Osteocyte (in vitro differentiated cells): Measurements from ENCODE around the gene PRSS33. TPM values are rescaled to one million over a fixed set of nuclear protein-coding genes. Genes with fewer than 3 reads are reported as not detected.

Source experiments
- DNase-seq: peaks from one replicate; pipeline ENCODE4 v3.0.0; 2021; ENCODE audit warnings: mixed read lengths; ENCODE audit not compliant: unreplicated experiment; ENCODE audit errors: extremely low spot score
- H3K27ac Mint-ChIP-seq: one replicate; pipeline ENCODE4 v1.8.0; 2021; ENCODE audit warnings: mild to moderate bottlenecking, mixed read lengths; ENCODE audit not compliant: unreplicated experiment
- H3K27me3 Mint-ChIP-seq: one replicate; pipeline ENCODE4 v1.8.0; 2021; ENCODE audit warnings: mixed read lengths; ENCODE audit not compliant: unreplicated experiment
- H3K36me3 Mint-ChIP-seq: one replicate; pipeline ENCODE4 v1.8.0; 2021; ENCODE audit warnings: mixed read lengths; ENCODE audit not compliant: unreplicated experiment
- H3K4me1 Mint-ChIP-seq: one replicate; pipeline ENCODE4 v1.8.0; 2021; ENCODE audit warnings: mixed read lengths; ENCODE audit not compliant: unreplicated experiment
- H3K4me3 Mint-ChIP-seq: one replicate; pipeline ENCODE4 v1.8.0; 2021; ENCODE audit warnings: mild to moderate bottlenecking, moderate library complexity, mixed read lengths; ENCODE audit not compliant: unreplicated experiment
- H3K9me3 Mint-ChIP-seq: one replicate; pipeline ENCODE4 v1.8.0; 2021; ENCODE audit warnings: mixed read lengths; ENCODE audit not compliant: unreplicated experiment
- total RNA-seq: library from RNA; stranded (reverse); gene quantifications from 2 replicates; pipeline ENCODE4 v1.2.1, GENCODE V29; 2021
- TF ChIP-seq, protein P1 (sequence below): fragments of 200-600 bp; sonication (generic); IDR thresholded peaks from 2 replicates; pipeline ENCODE4 v1.5.0; 2021; ENCODE audit warnings: antibody characterized with exemption, mild to moderate bottlenecking, moderate library complexity

Gene PRSS33
- total RNA-seq, 1 donor from 2014 or later = not detected

DNA sequence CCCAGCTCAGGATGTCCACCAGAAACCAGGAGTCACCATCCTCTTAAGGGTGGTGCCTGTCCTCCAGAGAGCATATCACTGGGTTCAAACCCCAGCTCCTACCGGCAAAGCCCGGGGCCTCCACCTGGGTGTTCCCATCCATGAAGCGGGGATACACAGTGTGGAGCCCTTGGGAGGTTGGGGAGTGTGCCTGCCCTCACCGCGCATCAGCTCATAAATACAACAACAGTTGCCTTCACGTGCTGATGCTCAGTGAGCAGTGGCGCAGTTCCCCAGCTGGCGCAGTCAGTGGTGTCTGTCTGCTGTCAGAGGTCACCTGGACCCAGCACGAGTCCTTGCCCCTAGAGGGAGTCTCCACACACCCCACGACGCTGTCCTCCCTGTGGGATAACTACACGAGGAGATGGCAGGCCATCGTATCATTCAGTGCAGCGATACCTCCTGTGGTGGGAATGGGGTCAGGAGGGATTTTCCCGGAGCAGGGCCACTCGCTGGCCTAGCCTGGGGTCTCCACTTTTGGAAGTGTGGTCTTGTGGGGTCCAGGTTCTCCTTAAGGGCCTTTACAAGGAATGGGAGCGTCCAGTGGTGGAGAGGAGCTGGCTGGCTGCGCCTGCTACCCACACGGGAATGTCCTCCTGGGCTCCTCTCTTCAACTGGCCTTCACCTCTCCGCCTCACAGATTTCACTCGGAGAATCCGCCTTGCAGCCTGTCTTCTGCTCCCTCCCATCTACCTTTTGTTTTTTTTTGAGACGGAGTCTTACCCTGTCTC, 8.0 kb downstream of the PRSS33 start:
- Mint-ChIP-seq H3K27me3 (no peaks in the 10 kb centered on the region), H3K4me1 (peaks cover 33% of the 10 kb centered on the region), H3K36me3 (peaks cover 2% of the 10 kb centered on the region), H3K27ac (no peak overlapping the region), H3K9me3 (no peaks in the 10 kb centered on the region), H3K4me3 (peak overlapping the region; percentile 88)
- TF ChIP-seq, protein P1, sequence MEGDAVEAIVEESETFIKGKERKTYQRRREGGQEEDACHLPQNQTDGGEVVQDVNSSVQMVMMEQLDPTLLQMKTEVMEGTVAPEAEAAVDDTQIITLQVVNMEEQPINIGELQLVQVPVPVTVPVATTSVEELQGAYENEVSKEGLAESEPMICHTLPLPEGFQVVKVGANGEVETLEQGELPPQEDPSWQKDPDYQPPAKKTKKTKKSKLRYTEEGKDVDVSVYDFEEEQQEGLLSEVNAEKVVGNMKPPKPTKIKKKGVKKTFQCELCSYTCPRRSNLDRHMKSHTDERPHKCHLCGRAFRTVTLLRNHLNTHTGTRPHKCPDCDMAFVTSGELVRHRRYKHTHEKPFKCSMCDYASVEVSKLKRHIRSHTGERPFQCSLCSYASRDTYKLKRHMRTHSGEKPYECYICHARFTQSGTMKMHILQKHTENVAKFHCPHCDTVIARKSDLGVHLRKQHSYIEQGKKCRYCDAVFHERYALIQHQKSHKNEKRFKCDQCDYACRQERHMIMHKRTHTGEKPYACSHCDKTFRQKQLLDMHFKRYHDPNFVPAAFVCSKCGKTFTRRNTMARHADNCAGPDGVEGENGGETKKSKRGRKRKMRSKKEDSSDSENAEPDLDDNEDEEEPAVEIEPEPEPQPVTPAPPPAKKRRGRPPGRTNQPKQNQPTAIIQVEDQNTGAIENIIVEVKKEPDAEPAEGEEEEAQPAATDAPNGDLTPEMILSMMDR = no peak
- DNase-seq = no peak

DNA sequence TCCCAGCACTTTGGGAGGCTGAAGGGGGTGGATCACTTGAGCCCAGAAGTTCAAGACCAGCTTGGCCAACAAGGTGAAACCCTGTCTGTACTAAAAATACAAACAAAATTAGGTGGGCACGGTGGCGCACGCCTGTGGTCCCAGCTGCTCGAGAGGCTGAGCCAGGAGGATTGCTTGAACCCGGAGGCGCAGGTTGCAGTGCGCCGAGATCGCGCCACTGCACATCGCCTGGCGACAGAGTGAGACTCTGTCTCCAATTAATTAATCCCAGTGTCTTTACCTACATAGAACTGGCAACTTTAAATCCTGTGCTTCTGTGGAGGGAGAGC, 8.8 kb downstream of the PRSS33 start:
- Mint-ChIP-seq H3K36me3 (peaks cover 2% of the 10 kb centered on the region), H3K4me1 (peaks cover 37% of the 10 kb centered on the region), H3K9me3 (no peaks in the 10 kb centered on the region), H3K4me3 (peak overlapping the region; percentile 88), H3K27me3 (no peaks in the 10 kb centered on the region), H3K27ac (peak overlapping the region; percentile 94)
- TF ChIP-seq, protein P1 = no peak
- DNase-seq = no peak

DNA sequence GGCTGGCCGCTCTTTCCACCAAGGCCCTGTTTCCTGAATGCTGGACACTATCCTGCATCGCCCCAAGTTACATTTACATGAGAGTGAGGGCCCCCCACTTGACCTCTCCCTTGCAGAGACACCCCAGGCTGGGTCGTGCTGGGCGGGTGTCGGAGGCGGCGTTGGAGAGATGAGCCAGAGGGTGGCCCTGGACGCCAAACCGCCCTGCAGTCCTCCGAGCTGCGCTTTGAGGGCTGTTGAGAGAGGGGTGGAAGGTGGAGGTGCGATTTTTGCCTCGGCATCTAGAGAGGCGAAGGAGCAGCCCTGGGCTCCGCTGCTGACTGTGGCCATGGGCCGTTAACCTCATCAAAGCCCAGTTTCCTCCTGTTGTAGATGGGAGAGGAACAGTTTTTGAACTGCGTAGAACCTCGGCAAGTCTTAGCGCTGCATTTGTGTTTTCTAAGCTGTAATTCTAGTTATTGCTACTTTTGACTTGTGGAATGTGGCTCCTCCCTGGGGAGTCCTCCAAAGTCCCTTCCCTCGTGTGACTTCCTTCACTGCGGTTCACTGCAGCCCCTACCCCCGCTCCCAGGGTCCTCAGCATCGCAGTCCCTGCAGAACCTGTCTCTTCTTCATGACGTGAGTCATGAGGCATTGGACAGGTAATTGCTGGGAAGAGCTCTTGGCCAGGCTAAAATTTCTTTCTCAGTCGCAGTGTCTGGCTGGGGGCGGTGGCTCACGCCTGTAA, 9.3 kb downstream of the PRSS33 start:
- no peak for DNase-seq
- peak overlapping the region; percentile 88 for H3K4me3 Mint-ChIP-seq
- H3K27me3 Mint-ChIP-seq = no peaks in the 10 kb centered on the region
- H3K9me3 Mint-ChIP-seq = no peaks in the 10 kb centered on the region
- peaks cover 37% of the 10 kb centered on the region for H3K4me1 Mint-ChIP-seq
- H3K27ac Mint-ChIP-seq = peak overlapping the region; percentile 94
- H3K36me3 Mint-ChIP-seq = peaks cover 3% of the 10 kb centered on the region
- TF ChIP-seq, protein P1 = no peak

DNA sequence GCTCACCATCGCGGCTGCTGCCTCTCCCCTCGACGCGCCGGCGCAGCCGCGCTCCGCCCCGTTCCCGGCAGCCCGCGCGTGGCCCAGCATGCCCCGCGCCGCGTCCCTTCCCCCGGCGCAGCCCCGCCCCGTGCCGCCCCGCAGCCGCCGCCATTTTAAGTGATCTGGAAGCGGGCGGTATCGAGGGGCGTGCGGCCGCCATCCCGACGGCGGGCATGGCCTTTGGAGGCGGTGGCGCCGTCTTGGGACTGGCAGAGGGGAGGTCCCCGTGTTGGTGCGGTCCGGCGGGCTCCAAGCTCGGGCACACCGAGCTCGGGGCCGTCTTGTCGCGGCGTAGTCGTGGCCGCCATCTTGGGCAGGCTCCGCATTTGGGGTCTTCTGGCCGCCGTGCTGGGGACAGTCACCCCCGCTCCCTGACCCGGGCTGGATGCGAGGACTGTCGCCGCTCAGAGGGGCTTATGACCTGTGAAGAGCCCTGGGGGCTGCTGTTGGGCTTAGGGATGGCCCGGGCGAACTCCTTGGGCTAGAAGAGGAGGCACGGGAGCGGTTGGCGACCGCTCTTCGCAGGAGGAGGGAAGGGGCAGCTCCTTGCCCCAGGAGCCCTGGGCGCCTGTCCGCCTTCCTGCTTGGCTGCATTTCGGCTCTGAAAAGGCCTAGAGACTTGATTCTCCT, 10.0 kb downstream of the PRSS33 start, which contains the start of gene ELOB:
ELOB (minus strand) TSS at position 50 of the 672 bp plus-strand sequence; CDS start at position 9, 41 bp downstream.
- peaks cover 37% of the 10 kb centered on the region for H3K4me1 Mint-ChIP-seq
- no peaks in the 10 kb centered on the region for H3K27me3 Mint-ChIP-seq
- peak within 1 kb of the TSS; percentile 94 for H3K27ac Mint-ChIP-seq
- peak within 1 kb of the TSS; percentile 91 for H3K4me3 Mint-ChIP-seq
- peaks cover 8% of the 10 kb centered on the region for H3K36me3 Mint-ChIP-seq
- DNase-seq = peak; percentile 96
- no peaks in the 10 kb centered on the region for H3K9me3 Mint-ChIP-seq
- TF ChIP-seq, protein P1 = no peak
